Naive thymus-derived CD4-positive, alpha-beta T cell (primary cell): ENCODE results near the gene DIDO1. TPM values are rescaled to one million over a fixed set of nuclear protein-coding genes. Genes with fewer than 3 reads are reported as not detected.

Experiments
- ATAC-seq: fragments of 150-1000 bp; cut with Tn5 transposase; 2 replicates; pipeline ENCODE4 v1.10.0; 2021; ENCODE audit warnings: mild to moderate bottlenecking, moderate library complexity
- CTCF ChIA-PET: fragments of 350-600 bp; sonication (Branson Sonifier 250); formaldehyde crosslinking; loops from one replicate; lab custom pipeline; 2021; ENCODE audit warnings: antibody characterized with exemption; lab: Charles Lee
- POLR2A ChIA-PET: fragments of 350-600 bp; sonication (Branson Sonifier 250); formaldehyde crosslinking; loops from one replicate; lab custom pipeline; 2021; ENCODE audit warnings: antibody characterized with exemption, inconsistent platforms; lab: Charles Lee
- DNase-seq, 9 donors: peaks; one replicate each; pipeline versions ENCODE4 v3.0.0 to v3.0.0-alpha.2; 2020 to 2022; ENCODE audit warnings: mixed read lengths in 1 of 9
- H3K27ac ChIP-seq: one replicate; pipeline ENCODE4 v1.7.0; 2013; ENCODE audit warnings: mild to moderate bottlenecking, low read depth, low read length, moderate library complexity
- H3K27me3 ChIP-seq, 2 donors: one replicate each; pipeline ENCODE4 v1.7.0; 2013; ENCODE audit warnings: low read length in 2 of 2, mild to moderate bottlenecking in 2 of 2, moderate library complexity in 2 of 2; ENCODE audit not compliant: control insufficient read depth in 2 of 2, insufficient read depth in 2 of 2
- H3K36me3 ChIP-seq, 3 experiments: 1 replicate in 2 of 3; 2 replicates in 1 of 3; pipeline ENCODE4 v1.7.0; 2013; ENCODE audit warnings: low read length in 3 of 3, mild to moderate bottlenecking in 3 of 3, moderate library complexity in 1 of 3; ENCODE audit not compliant: insufficient read depth in 3 of 3, control insufficient read depth in 2 of 3
- H3K4me1 ChIP-seq, 2 donors: one replicate each; pipeline ENCODE4 v1.7.0; 2013; ENCODE audit warnings: low read length in 2 of 2, mild to moderate bottlenecking in 2 of 2, moderate library complexity in 1 of 2; ENCODE audit not compliant: control insufficient read depth in 2 of 2, insufficient read depth in 2 of 2
- H3K4me3 ChIP-seq: 2 replicates; pipeline ENCODE4 v1.7.0; 2013; ENCODE audit warnings: mild to moderate bottlenecking, low read length
- H3K9me3 ChIP-seq, 3 experiments: 1 replicate in 2 of 3; 2 replicates in 1 of 3; pipeline ENCODE4 v1.7.0; 2013; ENCODE audit warnings: low read length in 3 of 3; ENCODE audit not compliant: control insufficient read depth in 2 of 3
- H3K27ac Mint-ChIP-seq, 9 donors: one replicate each; pipeline ENCODE4 v1.8.0; 2020 to 2022; ENCODE audit warnings: mixed read lengths in 9 of 9, mild to moderate bottlenecking in 8 of 9, moderate library complexity in 5 of 9, inconsistent platforms in 2 of 9
- H3K27me3 Mint-ChIP-seq, 5 donors: one replicate each; pipeline ENCODE4 v1.8.0; 2021 to 2022; ENCODE audit warnings: mixed read lengths in 5 of 5, mild to moderate bottlenecking in 1 of 5
- H3K36me3 Mint-ChIP-seq, 5 donors: one replicate each; pipeline ENCODE4 v1.8.0; 2020 to 2022; ENCODE audit warnings: mixed read lengths in 5 of 5, mild to moderate bottlenecking in 3 of 5, inconsistent platforms in 1 of 5
- H3K4me1 Mint-ChIP-seq, 7 donors: one replicate each; pipeline ENCODE4 v1.8.0; 2020 to 2022; ENCODE audit warnings: mixed read lengths in 7 of 7, mild to moderate bottlenecking in 3 of 7, inconsistent platforms in 1 of 7
- H3K4me3 Mint-ChIP-seq, 10 donors: one replicate each; pipeline ENCODE4 v1.8.0; 2020 to 2022; ENCODE audit warnings: mild to moderate bottlenecking in 10 of 10, mixed read lengths in 10 of 10, moderate library complexity in 6 of 10, inconsistent platforms in 2 of 10
- H3K9me3 Mint-ChIP-seq, 11 donors: one replicate each; pipeline ENCODE4 v1.8.0; 2020 to 2022; ENCODE audit warnings: mixed read lengths in 11 of 11, mild to moderate bottlenecking in 4 of 11, inconsistent platforms in 1 of 11, moderate library complexity in 1 of 11
- intact Hi-C, 2 donors: fragments of 100-400 bp; cut with micrococcal nuclease; formaldehyde crosslinking; loops; one replicate each; pipeline ENCODE4 v1.15.1; 2023
- polyA plus RNA-seq, 2 donors: library from polyadenylated mRNA; unstranded; fragments of 300-500 nt; fragmentation: Illumina TruSeq; gene quantifications; one replicate each; pipeline ENCODE4 v1.2.3, GENCODE V29; 2021
- total RNA-seq, 6 experiments: library from RNA in 5 of 6; stranded (reverse) in 5 of 6; gene quantifications; 1 replicate in 5 of 6; 2 replicates in 1 of 6; pipeline ENCODE4 v1.2.3 and lab custom pipeline; 2021 to 2026

DIDO1 gene
- total and polyA plus RNA-seq, 7 experiments from 2014 or later: 36.6 to 139 (median 69.2) TPM

- Mint-ChIP-seq H3K9me3 (no peaks in the 10 kb centered on the region), H3K4me3 (no peak overlapping the region)
- no peak for DNase-seq
Observed at GRCh38 chr20:62829231-62830230, 96.8 kb downstream of the DIDO1 start.

GRCh38 chr20:62828511-62829230 is 97.6 kb downstream of the DIDO1 start:
- DNase-seq (no peak), ATAC-seq (no peak)
- no peaks in the 10 kb centered on the region for H3K9me3 ChIP-seq
- Mint-ChIP-seq H3K27me3 (no peaks in the 10 kb centered on the region), H3K4me3 (no peak overlapping the region), H3K9me3 (no peaks in the 10 kb centered on the region), H3K36me3 (no peaks in the 10 kb centered on the region), H3K27ac (no peak overlapping the region), H3K4me1 (peaks cover 0 to 16% (median 12%) of the 10 kb centered on the region in 7 donors)
- POLR2A ChIA-PET: no interaction called here
- no peak overlapping the region for H3K4me3 ChIP-seq
- intact Hi-C loops: no loop called here
- CTCF ChIA-PET: no interaction called here
- H3K27me3 ChIP-seq: no peaks in the 10 kb centered on the region
- H3K27ac ChIP-seq: no peak overlapping the region
- peaks cover 3 to 8% of the 10 kb centered on the region in 2 donors for H3K4me1 ChIP-seq
- H3K36me3 ChIP-seq: no peaks in the 10 kb centered on the region

More at GRCh38 chr20:62829231-62830230, 96.8 kb downstream of the DIDO1 start:
- Mint-ChIP-seq H3K36me3 (no peaks in the 10 kb centered on the region), H3K27me3 (no peaks in the 10 kb centered on the region), H3K4me1 (peaks cover 0 to 16% (median 12%) of the 10 kb centered on the region in 7 donors), H3K27ac (no peak overlapping the region)
- Histone ChIP-seq H3K27me3 (no peaks in the 10 kb centered on the region), H3K4me1 (peaks cover 2% of the 10 kb centered on the region in 2 donors), H3K9me3 (no peaks in the 10 kb centered on the region), H3K4me3 (no peak overlapping the region), H3K36me3 (no peaks in the 10 kb centered on the region), H3K27ac (no peak overlapping the region)
- POLR2A ChIA-PET: no interaction called here
- no peak for ATAC-seq
- CTCF ChIA-PET: no interaction called here
- intact Hi-C loops: no loop called here

GRCh38 chr20:62828051-62828450 is 98.3 kb downstream of the DIDO1 start:
- Histone ChIP-seq H3K36me3 (no peaks in the 10 kb centered on the region), H3K27ac (no peak overlapping the region), H3K27me3 (no peaks in the 10 kb centered on the region), H3K9me3 (no peaks in the 10 kb centered on the region), H3K4me3 (no peak overlapping the region), H3K4me1 (peaks cover 3 to 8% of the 10 kb centered on the region in 2 donors)
- Mint-ChIP-seq H3K27ac (no peak overlapping the region), H3K27me3 (no peaks in the 10 kb centered on the region), H3K4me3 (no peak overlapping the region), H3K4me1 (peaks cover 0 to 17% (median 13%) of the 10 kb centered on the region in 7 donors), H3K36me3 (no peaks in the 10 kb centered on the region), H3K9me3 (no peaks in the 10 kb centered on the region)
- ChIA-PET POLR2A (no interaction called here), CTCF (no interaction called here)
- intact Hi-C loops: no loop called here
- DNase-seq: no peak
- ATAC-seq: no peak

Other genes with a start within 250 kb of the DIDO1 start
- under 1 TPM in 4 of 5 experiments, not detected in 1; 0.11 to 0.78 (median 0.14) TPM for gene NTSR1, start 217.7 kb downstream of the DIDO1 start, total RNA-seq
- not detected for gene NTSR1, start 217.7 kb downstream of the DIDO1 start, polyA plus RNA-seq
- 10 to 100 TPM in 3 of 5 experiments, 1 to 10 TPM in 2; 9.4 to 15.4 (median 12.2) TPM for gene MRGBP, start 130.0 kb downstream of the DIDO1 start, total RNA-seq
- 10 to 100 TPM in 1 of 2 donors, 1 to 10 TPM in 1; 8.1 to 12.6 TPM for gene MRGBP, start 130.0 kb downstream of the DIDO1 start, polyA plus RNA-seq
- gene OGFR, start 121.7 kb downstream of the DIDO1 start, total RNA-seq: 10 to 100 TPM; 52.3 to 82.7 (median 70.5) TPM
- gene OGFR, start 121.7 kb downstream of the DIDO1 start, polyA plus RNA-seq: 10 to 100 TPM; 34.5 to 69.6 TPM
- under 1 TPM in 2 of 5 experiments, not detected in 3; 0.32 to 0.59 TPM for gene COL9A3, start 109.5 kb downstream of the DIDO1 start, total RNA-seq
- not detected for gene COL9A3, start 109.5 kb downstream of the DIDO1 start, polyA plus RNA-seq
- 10 to 100 TPM in 2 of 5 experiments, 1 to 10 TPM in 3; 3.7 to 10.8 (median 7.5) TPM for gene TCFL5, start 64.7 kb downstream of the DIDO1 start, total RNA-seq
- 1 to 10 TPM in 1 of 2 donors, under 1 TPM in 1; 0.91 to 1.9 TPM for gene TCFL5, start 64.7 kb downstream of the DIDO1 start, polyA plus RNA-seq
- 10 to 100 TPM; 32.1 to 48.0 (median 40.7) TPM for gene GID8, start 11.6 kb upstream of the DIDO1 start, total RNA-seq
- 10 to 100 TPM; 19.6 to 22.9 TPM for gene GID8, start 11.6 kb upstream of the DIDO1 start, polyA plus RNA-seq
- gene SLC17A9, start 26.2 kb upstream of the DIDO1 start, total RNA-seq: 10 to 100 TPM in 1 of 5 experiments, 1 to 10 TPM in 4; 3.4 to 12.6 (median 5.6) TPM
- gene SLC17A9, start 26.2 kb upstream of the DIDO1 start, polyA plus RNA-seq: under 1 TPM; 0.44 to 0.63 TPM
- gene BHLHE23, start 80.5 kb upstream of the DIDO1 start, total RNA-seq: not detected
- not detected for gene BHLHE23, start 80.5 kb upstream of the DIDO1 start, polyA plus RNA-seq